B cell (primary cell): Measurements from ENCODE around the gene LIN52. TPM values are rescaled to one million over a fixed set of nuclear protein-coding genes. Genes with fewer than 3 reads are reported as not detected.

Experiments used
- ATAC-seq: fragments of 200-7000 bp; cut with Tn5 transposase; one replicate; pipeline ENCODE4 v1.10.0; 2021; ENCODE audit warnings: low read depth, mild to moderate bottlenecking, moderate number of reproducible peaks, moderate library complexity
- CTCF ChIA-PET: fragments of 350-600 bp; sonication (Branson Sonifier 250); formaldehyde crosslinking; loops from one replicate; lab custom pipeline; 2021; ENCODE audit warnings: antibody characterized with exemption, inconsistent platforms; lab: Charles Lee
- POLR2A ChIA-PET: fragments of 350-600 bp; sonication (Branson Sonifier 250); formaldehyde crosslinking; loops from one replicate; lab custom pipeline; 2021; ENCODE audit warnings: antibody characterized with exemption; lab: Charles Lee
- DNase-seq: peaks from one replicate; pipeline ENCODE4 v3.0.0; 2013
- H2AFZ ChIP-seq: 2 replicates; pipeline ENCODE4 v1.6.1; 2012; ENCODE audit warnings: mild to moderate bottlenecking, low read depth, low read length; ENCODE audit not compliant: insufficient read depth, poor library complexity, severe bottlenecking
- H3K27ac ChIP-seq, 2 donors: 1 replicate in 1 of 2; 2 replicates in 1 of 2; pipeline ENCODE4 v1.5.1; 2012 to 2013; ENCODE audit warnings: low read length in 2 of 2, mild to moderate bottlenecking in 2 of 2, moderate library complexity in 1 of 2
- H3K27me3 ChIP-seq, 4 experiments: fragments of 200-600 bp in 1 of 4; sonication (generic) in 1 of 4; replicated peaks in 1 of 4; 1 replicate in 2 of 4; 2 replicates in 2 of 4; pipeline versions ENCODE4 v1.6.1 to v1.7.0; 2013 to 2016; ENCODE audit warnings: low read length in 3 of 4, mild to moderate bottlenecking in 2 of 4, mixed read lengths in 1 of 4, moderate library complexity in 1 of 4; ENCODE audit not compliant: insufficient read depth in 4 of 4, control insufficient read depth in 3 of 4; ENCODE audit errors: control extremely low read depth in 1 of 4
- H3K36me3 ChIP-seq, 2 experiments: replicated peaks in 1 of 2; 1 replicate in 1 of 2; 2 replicates in 1 of 2; pipeline versions ENCODE4 v1.6.1 to v1.7.1; 2013; ENCODE audit warnings: low read length in 1 of 2; ENCODE audit not compliant: insufficient read depth in 2 of 2, control insufficient read depth in 1 of 2; ENCODE audit errors: control extremely low read depth in 1 of 2, extremely low read depth in 1 of 2
- H3K4me1 ChIP-seq, 2 donors: fragments of 200-600 bp in 1 of 2; sonication (generic) in 1 of 2; 1 replicate in 1 of 2; 2 replicates in 1 of 2; pipeline versions ENCODE4 v1.5.1 to v1.6.1; 2013 to 2017; ENCODE audit warnings: low read length in 2 of 2; ENCODE audit not compliant: control insufficient read depth in 2 of 2, insufficient read depth in 2 of 2
- H3K4me2 ChIP-seq: replicated peaks from 2 replicates; pipeline ENCODE3; 2012; ENCODE audit warnings: mild to moderate bottlenecking, low read depth, low read length; ENCODE audit not compliant: poor library complexity, severe bottlenecking
- H3K4me3 ChIP-seq, 5 experiments: fragments of 200-600 bp in 1 of 5; sonication (generic) in 1 of 5; 1 replicate in 3 of 5; 2 replicates in 2 of 5; pipeline versions ENCODE4 v1.5.1 to v1.7.0; 2011 to 2016; ENCODE audit warnings: low read length in 4 of 5, mild to moderate bottlenecking in 4 of 5, low read depth in 2 of 5, control low read depth in 1 of 5, moderate library complexity in 1 of 5; ENCODE audit not compliant: insufficient read depth in 1 of 5; ENCODE audit errors: control extremely low read depth in 1 of 5, extremely low read depth in 1 of 5
- H3K79me2 ChIP-seq: fragments of 200-600 bp; sonication (generic); one replicate; pipeline ENCODE4 v1.6.0; 2016; ENCODE audit warnings: low read length; ENCODE audit not compliant: control insufficient read depth, insufficient read depth
- H3K9ac ChIP-seq: fragments of 200-600 bp; sonication (generic); 2 replicates; pipeline ENCODE4 v1.6.1; 2017; ENCODE audit warnings: mild to moderate bottlenecking, low read length, moderate library complexity
- H3K9me3 ChIP-seq, 3 donors: one replicate each; pipeline versions ENCODE4 v1.6.1 to v1.7.1; 2013; ENCODE audit warnings: low read length in 2 of 3; ENCODE audit not compliant: control insufficient read depth in 2 of 3, insufficient read depth in 1 of 3; ENCODE audit errors: control extremely low read depth in 1 of 3
- H4K20me1 ChIP-seq: 2 replicates; pipeline ENCODE4 v1.6.0; 2012; ENCODE audit warnings: mild to moderate bottlenecking, low read length; ENCODE audit not compliant: insufficient read depth, control insufficient read depth, poor library complexity, severe bottlenecking
- H3K27ac Mint-ChIP-seq: one replicate; pipeline ENCODE4 v1.8.0; 2021; ENCODE audit warnings: mixed read lengths
- H3K27me3 Mint-ChIP-seq: one replicate; pipeline ENCODE4 v1.8.0; 2021; ENCODE audit warnings: mixed read lengths
- H3K4me1 Mint-ChIP-seq: one replicate; pipeline ENCODE4 v1.8.0; 2021; ENCODE audit warnings: mixed read lengths
- H3K4me3 Mint-ChIP-seq: one replicate; pipeline ENCODE4 v1.8.0; 2021; ENCODE audit warnings: mixed read lengths
- H3K9me3 Mint-ChIP-seq: one replicate; pipeline ENCODE4 v1.8.0; 2022; ENCODE audit warnings: mixed read lengths; ENCODE audit not compliant: insufficient read depth
- CTCF ChIP-seq: fragments of 200-600 bp; IDR thresholded peaks from one replicate; pipeline ENCODE4 v1.8.0; 2022; ENCODE audit warnings: antibody characterized with exemption, mild to moderate bottlenecking
- EZH2 ChIP-seq: IDR thresholded peaks from 2 replicates; pipeline ENCODE4 v1.6.1; 2012; ENCODE audit warnings: borderline replicate concordance, low read depth, mild to moderate bottlenecking, moderate library complexity, low read length; ENCODE audit not compliant: insufficient read depth, poor library complexity, severe bottlenecking
- WGBS: methylation state at CpG from one replicate; pipeline ENCODE4 v1.1.5; 2013; ENCODE audit warnings: missing lambda C conversion rate; ENCODE audit not compliant: insufficient coverage; 5-methylcytosine and 5-hydroxymethylcytosine counted together
- intact Hi-C: fragments of 100-400 bp; cut with micrococcal nuclease; formaldehyde crosslinking; loops from one replicate; pipeline ENCODE4 v1.10.0; 2022
- polyA plus RNA-seq: library from polyadenylated mRNA; depleted of rRNA; stranded (reverse); fragments of >200 nt; gene quantifications from 2 replicates; pipeline ENCODE4 v1.2.3, GENCODE V29; 2012
- total RNA-seq, 2 donors: library from RNA; stranded (reverse); fragments of 120-200 nt in 1 of 2; gene quantifications; 1 replicate in 1 of 2; 2 replicates in 1 of 2; pipeline versions ENCODE4 v1.2.3 to v1.2.4, GENCODE V29; 2013 to 2022

Gene LIN52
- total and polyA plus RNA-seq, 2 donors (not counting 1 experiment from before 2014, with no cell fraction given), result 3.9 to 13.1 TPM

GRCh38 chr14:74202113-74202512, 117.4 kb downstream of the LIN52 start:
- DNase-seq (no peak), ATAC-seq (no peak)
- Histone ChIP-seq H4K20me1 (no peaks in the 10 kb centered on the region), H3K79me2 (no peaks in the 10 kb centered on the region), H3K36me3 (peaks cover 1 to 21% of the 10 kb centered on the region in 2 experiments), H2AFZ (no peak overlapping the region), H3K4me3 (no peak overlapping the region), H3K9ac (no peak overlapping the region), H3K27ac (no peak overlapping the region), H3K4me1 (no peaks in the 10 kb centered on the region), H3K27me3 (no peaks in the 10 kb centered on the region), H3K4me2 (no peak overlapping the region), H3K9me3 (no peaks in the 10 kb centered on the region)
- H3K4me1 Mint-ChIP-seq, result no peaks in the 10 kb centered on the region
- H3K27me3 Mint-ChIP-seq, result no peaks in the 10 kb centered on the region
- TF ChIP-seq EZH2, result no peak
- no peak for TF ChIP-seq CTCF
- ChIA-PET POLR2A (no interaction called here), CTCF (no interaction called here)
- no peak overlapping the region for H3K4me3 Mint-ChIP-seq
- intact Hi-C loops, result no loop called here
- no peaks in the 10 kb centered on the region for H3K9me3 Mint-ChIP-seq
- no peak overlapping the region for H3K27ac Mint-ChIP-seq

GRCh38 chr14:74203639-74204038, 118.9 kb downstream of the LIN52 start:
- Mint-ChIP-seq H3K4me3 (no peak overlapping the region), H3K9me3 (no peaks in the 10 kb centered on the region), H3K4me1 (no peaks in the 10 kb centered on the region), H3K27ac (no peak overlapping the region), H3K27me3 (peaks cover under 1% of the 10 kb centered on the region)
- H3K9ac ChIP-seq, result no peak overlapping the region
- H3K4me3 ChIP-seq, result no peak overlapping the region
- no peak overlapping the region for H3K27ac ChIP-seq
- H4K20me1 ChIP-seq, result no peaks in the 10 kb centered on the region
- no peaks in the 10 kb centered on the region for H3K79me2 ChIP-seq
- peaks cover 0 to 21% of the 10 kb centered on the region in 2 experiments for H3K36me3 ChIP-seq
- no peaks in the 10 kb centered on the region for H3K9me3 ChIP-seq
- no peak overlapping the region for H3K4me2 ChIP-seq
- TF ChIP-seq CTCF, result no peak
- TF ChIP-seq EZH2, result no peak
- no peaks in the 10 kb centered on the region for H3K27me3 ChIP-seq
- H3K4me1 ChIP-seq, result no peaks in the 10 kb centered on the region
- no peak for ATAC-seq
- intact Hi-C loops, result no loop called here
- WGBS, result 100% methylated on average over 5 of the region's 8 CpGs
- CTCF ChIA-PET, result no interaction called here
- POLR2A ChIA-PET, result no interaction called here
- no peak for DNase-seq
- no peak overlapping the region for H2AFZ ChIP-seq
